Thoracic aorta (tissue), 2 donors: Measurements from ENCODE around the gene SBF1. TPM values are rescaled to one million over a fixed set of nuclear protein-coding genes. Genes with fewer than 3 reads are reported as not detected.

Experiments used
- ATAC-seq: fragments of 150-250 bp; one replicate; pipeline ENCODE4 v1.8.0; 2017; ENCODE audit warnings: low read depth; ENCODE audit not compliant: insufficient number of reproducible peaks, low FRiP score
- DNase-seq: peaks from one replicate; pipeline ENCODE4 v3.0.0-alpha.2; 2020; ENCODE audit warnings: low spot score
- H3K27ac ChIP-seq, 2 donors: fragments of 200-600 bp; sonication (generic); 1 replicate in 1 of 2; 2 replicates in 1 of 2; pipeline ENCODE4 v1.5.1; 2016; ENCODE audit warnings: mild to moderate bottlenecking in 2 of 2, moderate library complexity in 2 of 2
- H3K27me3 ChIP-seq: fragments of 200-600 bp; sonication (generic); replicated peaks from 2 replicates; pipeline ENCODE4 v1.6.0; 2016; ENCODE audit warnings: mild to moderate bottlenecking; ENCODE audit not compliant: insufficient read depth
- H3K36me3 ChIP-seq: fragments of 200-600 bp; sonication (generic); one replicate; pipeline ENCODE4 v1.5.1; 2016
- H3K4me1 ChIP-seq, 2 donors: fragments of 200-600 bp; sonication (generic); 1 replicate in 1 of 2; 2 replicates in 1 of 2; pipeline versions ENCODE4 v1.5.1 to v1.6.0; 2016; ENCODE audit warnings: low read depth in 2 of 2, mild to moderate bottlenecking in 1 of 2; ENCODE audit not compliant: control insufficient read depth in 1 of 2
- H3K4me3 ChIP-seq: fragments of 200-600 bp; sonication (generic); 2 replicates; pipeline ENCODE4 v1.5.1; 2016; ENCODE audit warnings: mild to moderate bottlenecking
- H3K9me3 ChIP-seq: fragments of 200-600 bp; sonication (generic); 2 replicates; pipeline ENCODE4 v1.5.1; 2016
- total RNA-seq, 2 donors: library from RNA; depleted of rRNA; stranded (reverse); fragments of >200 nt; gene quantifications; one replicate each; pipeline versions ENCODE4 v1.1.0 to v1.2.3, GENCODE V29; 2016
- TF ChIP-seq, protein P1 (sequence below): fragments of 200-600 bp; sonication (generic); IDR thresholded peaks from one replicate; pipeline ENCODE4 v1.5.1; 2019; ENCODE audit warnings: antibody characterized with exemption

The SBF1 gene
- total RNA-seq, 2 donors from 2014 or later, result 72.9 to 99.9 TPM

- no peaks in the 10 kb centered on the region for H3K9me3 ChIP-seq
- H3K4me1 ChIP-seq, result peaks cover 25 to 36% of the 10 kb centered on the region in 2 donors
- no peak overlapping the region for H3K27ac ChIP-seq
- H3K27me3 ChIP-seq, result no peaks in the 10 kb centered on the region
- ATAC-seq (no peak), DNase-seq (no peak)
- peaks cover 44% of the 10 kb centered on the region for H3K36me3 ChIP-seq
- H3K4me3 ChIP-seq, result no peak overlapping the region
- TF ChIP-seq, protein P1, sequence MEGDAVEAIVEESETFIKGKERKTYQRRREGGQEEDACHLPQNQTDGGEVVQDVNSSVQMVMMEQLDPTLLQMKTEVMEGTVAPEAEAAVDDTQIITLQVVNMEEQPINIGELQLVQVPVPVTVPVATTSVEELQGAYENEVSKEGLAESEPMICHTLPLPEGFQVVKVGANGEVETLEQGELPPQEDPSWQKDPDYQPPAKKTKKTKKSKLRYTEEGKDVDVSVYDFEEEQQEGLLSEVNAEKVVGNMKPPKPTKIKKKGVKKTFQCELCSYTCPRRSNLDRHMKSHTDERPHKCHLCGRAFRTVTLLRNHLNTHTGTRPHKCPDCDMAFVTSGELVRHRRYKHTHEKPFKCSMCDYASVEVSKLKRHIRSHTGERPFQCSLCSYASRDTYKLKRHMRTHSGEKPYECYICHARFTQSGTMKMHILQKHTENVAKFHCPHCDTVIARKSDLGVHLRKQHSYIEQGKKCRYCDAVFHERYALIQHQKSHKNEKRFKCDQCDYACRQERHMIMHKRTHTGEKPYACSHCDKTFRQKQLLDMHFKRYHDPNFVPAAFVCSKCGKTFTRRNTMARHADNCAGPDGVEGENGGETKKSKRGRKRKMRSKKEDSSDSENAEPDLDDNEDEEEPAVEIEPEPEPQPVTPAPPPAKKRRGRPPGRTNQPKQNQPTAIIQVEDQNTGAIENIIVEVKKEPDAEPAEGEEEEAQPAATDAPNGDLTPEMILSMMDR, result no peak
Observed at GRCh38 chr22:50467773-50468440, 6.9 kb downstream of the SBF1 start.

DNA sequence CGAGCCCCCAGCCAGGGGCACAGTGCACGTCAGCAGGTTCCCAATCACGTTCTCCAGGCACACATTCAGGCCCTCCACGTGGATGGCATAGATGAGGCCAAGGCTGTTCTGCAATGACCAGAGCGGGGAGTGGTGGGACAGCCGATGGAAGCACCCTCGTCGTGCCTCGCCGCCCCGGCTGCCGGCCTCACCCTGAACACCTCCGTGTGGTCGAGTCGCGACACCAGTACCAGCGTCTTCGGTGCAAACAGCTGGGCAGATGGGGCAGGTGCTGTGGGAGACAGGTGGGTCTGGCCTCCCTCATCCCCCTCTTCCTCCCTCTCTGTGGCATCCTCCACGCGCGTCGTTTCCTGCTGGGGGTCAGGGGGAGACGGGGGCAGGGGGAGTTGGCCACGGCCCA lies 7.5 kb downstream of the SBF1 start:
- H3K27me3 ChIP-seq, result no peaks in the 10 kb centered on the region
- no peak for DNase-seq
- H3K9me3 ChIP-seq, result no peaks in the 10 kb centered on the region
- peaks cover 48% of the 10 kb centered on the region for H3K36me3 ChIP-seq
- TF ChIP-seq, protein P1, result no peak
- H3K27ac ChIP-seq, result no peak overlapping the region
- H3K4me3 ChIP-seq, result no peak overlapping the region
- H3K4me1 ChIP-seq, result peaks cover 20 to 30% of the 10 kb centered on the region in 2 donors
- no peak for ATAC-seq

DNA sequence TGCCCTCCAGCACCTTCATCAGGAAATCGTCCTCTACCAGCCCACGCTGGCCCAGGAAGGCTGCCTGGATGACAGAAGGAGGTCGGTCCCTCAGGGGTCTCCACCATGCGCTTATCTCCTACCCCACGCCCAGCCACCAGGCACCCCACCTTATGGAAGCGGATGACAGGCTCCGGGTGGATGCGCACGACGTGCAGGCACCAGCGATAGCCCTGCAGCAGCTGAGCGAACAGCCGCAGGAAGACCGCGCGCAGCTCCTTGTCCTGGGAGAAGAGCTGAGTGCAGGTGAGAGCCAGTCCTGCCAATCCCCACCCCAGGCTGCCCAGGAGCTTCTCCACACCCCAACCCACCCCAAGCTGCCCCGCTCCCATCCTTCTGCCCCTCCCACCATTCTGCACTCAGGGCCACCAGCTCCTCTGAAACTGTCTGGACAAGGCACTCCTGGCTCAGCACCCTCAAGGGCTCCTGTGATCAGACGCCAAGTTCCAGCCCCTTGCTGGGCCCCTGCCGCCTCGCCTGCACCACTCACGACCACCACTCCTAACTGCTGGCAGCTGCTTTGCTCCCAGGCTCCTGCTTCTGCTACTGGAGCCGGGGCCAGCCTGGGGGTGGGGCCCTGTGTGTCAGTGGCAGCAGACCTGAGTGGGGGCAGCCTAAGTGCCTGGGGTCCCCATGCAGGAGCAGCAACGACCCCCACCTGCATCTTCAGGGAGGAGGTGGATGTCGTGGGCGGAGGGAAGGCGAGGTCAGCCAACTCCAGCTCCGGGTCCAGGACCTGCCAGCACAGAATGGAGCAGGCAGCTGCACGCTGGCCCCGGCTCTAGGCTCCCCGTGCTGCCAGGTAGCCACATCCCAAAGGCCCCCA lies 9.5 kb downstream of the SBF1 start:
- DNase-seq (no peak), ATAC-seq (no peak)
- Histone ChIP-seq H3K9me3 (no peaks in the 10 kb centered on the region), H3K4me1 (peaks cover 4 to 12% of the 10 kb centered on the region in 2 donors), H3K36me3 (peaks cover 68% of the 10 kb centered on the region), H3K27ac (no peak overlapping the region), H3K4me3 (no peak overlapping the region), H3K27me3 (no peaks in the 10 kb centered on the region)
- TF ChIP-seq, protein P1, result no peak

GRCh38 chr22:50464451-50464850 lies 10.4 kb downstream of the SBF1 start:
- no peak overlapping the region for H3K27ac ChIP-seq
- no peaks in the 10 kb centered on the region for H3K27me3 ChIP-seq
- peaks cover 76% of the 10 kb centered on the region for H3K36me3 ChIP-seq

More at GRCh38 chr22:50464451-50464850, 10.4 kb downstream of the SBF1 start:
- Histone ChIP-seq H3K9me3 (no peaks in the 10 kb centered on the region), H3K4me1 (peaks cover 0 to 3% of the 10 kb centered on the region in 2 donors), H3K4me3 (no peak overlapping the region)
- DNase-seq (no peak), ATAC-seq (no peak)
- TF ChIP-seq, protein P1, result no peak
